Chondrocyte (in vitro differentiated cells): ENCODE data around the gene IRF6. TPM values are rescaled to one million over a fixed set of nuclear protein-coding genes. Genes with fewer than 3 reads are reported as not detected.

Experiments
- DNase-seq: peaks from one replicate; pipeline ENCODE4 v3.0.0; 2021; ENCODE audit warnings: mixed read lengths, low spot score
- H3K27ac Mint-ChIP-seq: one replicate; pipeline ENCODE4 v1.8.0; 2021; ENCODE audit warnings: mild to moderate bottlenecking, moderate library complexity, mixed read lengths; ENCODE audit not compliant: unreplicated experiment
- H3K27me3 Mint-ChIP-seq: 2 replicates; pipeline ENCODE4 v1.8.0; 2021; ENCODE audit warnings: low read depth, mixed read lengths
- H3K36me3 Mint-ChIP-seq: 2 replicates; pipeline ENCODE4 v1.8.0; 2021; ENCODE audit warnings: low read depth, mixed read lengths
- H3K4me1 Mint-ChIP-seq: 2 replicates; pipeline ENCODE4 v1.8.0; 2021; ENCODE audit warnings: low read depth, mild to moderate bottlenecking, mixed read lengths
- H3K4me3 Mint-ChIP-seq: one replicate; pipeline ENCODE4 v1.8.0; 2021; ENCODE audit warnings: mild to moderate bottlenecking, moderate library complexity, mixed read lengths; ENCODE audit not compliant: unreplicated experiment
- H3K9me3 Mint-ChIP-seq: 2 replicates; pipeline ENCODE4 v1.8.0; 2021; ENCODE audit warnings: low read depth, mixed read lengths
- CTCF ChIP-seq: fragments of 200-600 bp; sonication (generic); IDR thresholded peaks from 2 replicates; pipeline ENCODE4 v1.5.0; 2021; ENCODE audit warnings: antibody characterized with exemption, mild to moderate bottlenecking, moderate library complexity
- total RNA-seq: library from RNA; stranded (reverse); gene quantifications from 3 replicates; pipeline ENCODE4 v1.2.1, GENCODE V29; 2021

The IRF6 gene
- total RNA-seq, 1 donor from 2014 or later: 0.25 TPM

DNA sequence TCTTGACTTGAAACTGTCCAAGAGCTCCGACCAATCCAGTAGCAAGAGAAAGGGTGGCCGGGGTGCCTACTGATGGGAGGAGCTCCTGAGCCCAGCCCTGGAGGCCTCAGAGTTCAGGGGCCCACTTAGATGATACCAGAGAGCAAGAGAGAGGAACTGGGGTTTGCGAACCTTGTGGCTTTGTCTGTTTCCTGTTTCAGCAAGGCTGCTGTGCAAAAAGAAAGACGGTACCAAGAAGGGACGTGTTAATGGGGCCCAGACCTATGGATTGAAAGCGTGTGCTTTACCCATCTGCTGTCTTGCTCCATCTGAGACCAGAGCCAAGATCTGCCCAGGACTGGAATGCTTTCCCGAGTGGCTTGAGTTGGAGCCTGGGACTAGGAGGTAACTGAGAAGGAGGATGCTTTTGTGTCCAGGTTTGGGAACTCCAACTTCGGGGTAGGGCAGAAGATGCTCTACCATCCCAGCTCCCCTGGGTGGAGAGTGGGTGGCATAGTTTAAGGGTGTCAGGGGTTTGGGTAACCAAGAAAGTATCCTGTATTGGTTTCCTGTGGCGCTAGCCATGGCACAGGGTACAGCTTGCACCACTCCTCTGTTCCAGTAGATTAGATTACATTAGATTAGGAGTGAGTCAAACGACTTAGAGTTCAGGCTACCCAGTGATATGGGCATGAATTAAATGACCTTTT is 49.9 kb downstream of the IRF6 start, which contains the start of gene TRAF3IP3:
Gene TRAF3IP3 (plus strand): TSS at position 128 of the 689 bp plus-strand sequence. CDS start 3,987 bp downstream, outside the sequence.
- no peaks in the 10 kb centered on the region for H3K4me1 Mint-ChIP-seq
- TF ChIP-seq CTCF: no peak
- H3K4me3 Mint-ChIP-seq: no peak within 1 kb of the TSS
- peaks cover 52% of the 10 kb centered on the region for H3K27me3 Mint-ChIP-seq
- no peak for DNase-seq
- H3K36me3 Mint-ChIP-seq: no peaks in the 10 kb centered on the region
- no peak within 1 kb of the TSS for H3K27ac Mint-ChIP-seq
- H3K9me3 Mint-ChIP-seq: no peaks in the 10 kb centered on the region

DNA sequence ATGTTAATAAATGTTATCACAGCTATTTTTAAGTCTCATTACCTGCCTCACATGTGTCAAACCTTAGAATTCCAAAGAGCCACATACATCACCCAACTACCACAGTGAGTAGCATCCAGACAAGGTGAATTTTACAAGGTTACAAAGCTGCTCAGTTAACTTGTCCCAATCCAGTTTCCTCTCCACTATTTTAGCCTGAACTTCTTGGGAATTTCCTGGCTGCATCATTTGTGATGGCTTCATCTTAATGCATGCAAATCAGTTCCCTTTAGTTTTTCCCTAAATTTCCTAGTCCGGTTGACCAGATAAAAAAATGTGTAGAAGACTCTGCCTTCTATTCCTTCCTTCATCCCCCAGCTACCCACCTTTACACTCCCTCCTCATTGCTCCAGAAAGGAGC is 50.7 kb downstream of the IRF6 start:
- H3K27ac Mint-ChIP-seq: no peak overlapping the region
- H3K9me3 Mint-ChIP-seq: no peaks in the 10 kb centered on the region
- no peak for DNase-seq
- no peaks in the 10 kb centered on the region for H3K36me3 Mint-ChIP-seq
- TF ChIP-seq CTCF: no peak
- peaks cover 53% of the 10 kb centered on the region for H3K27me3 Mint-ChIP-seq
- H3K4me1 Mint-ChIP-seq: no peaks in the 10 kb centered on the region
- no peak overlapping the region for H3K4me3 Mint-ChIP-seq

DNA sequence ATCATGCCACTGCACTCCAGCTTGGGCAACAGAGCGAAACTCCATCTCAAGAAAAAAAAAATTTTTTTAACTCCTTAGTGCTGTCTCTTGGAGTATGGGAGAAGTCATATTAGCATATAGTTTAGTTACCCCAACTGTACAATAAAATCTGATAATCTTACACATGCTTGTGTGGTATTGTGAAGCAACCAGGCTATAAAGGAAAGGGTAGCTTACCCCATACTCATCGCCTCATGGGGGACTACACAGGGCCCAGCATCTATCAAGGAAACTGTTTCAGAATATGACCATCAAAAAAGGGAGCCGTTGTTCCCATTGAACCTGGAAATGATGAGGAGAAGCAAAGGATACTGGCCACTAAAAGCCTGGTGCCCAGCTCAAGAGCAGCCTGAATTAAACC is 53.1 kb downstream of the IRF6 start:
- Mint-ChIP-seq H3K36me3 (no peaks in the 10 kb centered on the region), H3K4me3 (no peak overlapping the region), H3K27ac (no peak overlapping the region), H3K4me1 (peaks cover 5% of the 10 kb centered on the region), H3K27me3 (peaks cover 43% of the 10 kb centered on the region), H3K9me3 (no peaks in the 10 kb centered on the region)
- no peak for TF ChIP-seq CTCF
- DNase-seq: no peak

GRCh38 chr1:209751627-209752231 is 54.2 kb downstream of the IRF6 start:
- no peak for TF ChIP-seq CTCF
- no peak overlapping the region for H3K4me3 Mint-ChIP-seq
- H3K27ac Mint-ChIP-seq: no peak overlapping the region

GRCh38 chr1:209749670-209750323 is 56.1 kb downstream of the IRF6 start:
- Mint-ChIP-seq H3K9me3 (no peaks in the 10 kb centered on the region), H3K27ac (no peak overlapping the region), H3K36me3 (no peaks in the 10 kb centered on the region), H3K27me3 (peaks cover 30% of the 10 kb centered on the region), H3K4me1 (peaks cover 9% of the 10 kb centered on the region), H3K4me3 (no peak overlapping the region)
- no peak for TF ChIP-seq CTCF
- DNase-seq: no peak

More at GRCh38 chr1:209751627-209752231, 54.2 kb downstream of the IRF6 start:
- H3K27me3 Mint-ChIP-seq: peaks cover 41% of the 10 kb centered on the region
- no peak for DNase-seq
- H3K36me3 Mint-ChIP-seq: no peaks in the 10 kb centered on the region
- H3K4me1 Mint-ChIP-seq: peaks cover 9% of the 10 kb centered on the region
- no peaks in the 10 kb centered on the region for H3K9me3 Mint-ChIP-seq
